Superior temporal gyrus (tissue), 1 donor: ENCODE measurements around the gene HTR3B.
"Not testable (repeated sequence)": the region's sequence is repeated elsewhere in the genome, so short reads cannot be mapped to it uniquely, and the experiment has no call there.

Experiments used
- DNase-seq: peaks from one replicate; pipeline ENCODE4 v3.0.0-alpha.2; 2016; ENCODE audit errors: extremely low spot score

Gene HTR3B, protein sequence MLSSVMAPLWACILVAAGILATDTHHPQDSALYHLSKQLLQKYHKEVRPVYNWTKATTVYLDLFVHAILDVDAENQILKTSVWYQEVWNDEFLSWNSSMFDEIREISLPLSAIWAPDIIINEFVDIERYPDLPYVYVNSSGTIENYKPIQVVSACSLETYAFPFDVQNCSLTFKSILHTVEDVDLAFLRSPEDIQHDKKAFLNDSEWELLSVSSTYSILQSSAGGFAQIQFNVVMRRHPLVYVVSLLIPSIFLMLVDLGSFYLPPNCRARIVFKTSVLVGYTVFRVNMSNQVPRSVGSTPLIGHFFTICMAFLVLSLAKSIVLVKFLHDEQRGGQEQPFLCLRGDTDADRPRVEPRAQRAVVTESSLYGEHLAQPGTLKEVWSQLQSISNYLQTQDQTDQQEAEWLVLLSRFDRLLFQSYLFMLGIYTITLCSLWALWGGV

DNA sequence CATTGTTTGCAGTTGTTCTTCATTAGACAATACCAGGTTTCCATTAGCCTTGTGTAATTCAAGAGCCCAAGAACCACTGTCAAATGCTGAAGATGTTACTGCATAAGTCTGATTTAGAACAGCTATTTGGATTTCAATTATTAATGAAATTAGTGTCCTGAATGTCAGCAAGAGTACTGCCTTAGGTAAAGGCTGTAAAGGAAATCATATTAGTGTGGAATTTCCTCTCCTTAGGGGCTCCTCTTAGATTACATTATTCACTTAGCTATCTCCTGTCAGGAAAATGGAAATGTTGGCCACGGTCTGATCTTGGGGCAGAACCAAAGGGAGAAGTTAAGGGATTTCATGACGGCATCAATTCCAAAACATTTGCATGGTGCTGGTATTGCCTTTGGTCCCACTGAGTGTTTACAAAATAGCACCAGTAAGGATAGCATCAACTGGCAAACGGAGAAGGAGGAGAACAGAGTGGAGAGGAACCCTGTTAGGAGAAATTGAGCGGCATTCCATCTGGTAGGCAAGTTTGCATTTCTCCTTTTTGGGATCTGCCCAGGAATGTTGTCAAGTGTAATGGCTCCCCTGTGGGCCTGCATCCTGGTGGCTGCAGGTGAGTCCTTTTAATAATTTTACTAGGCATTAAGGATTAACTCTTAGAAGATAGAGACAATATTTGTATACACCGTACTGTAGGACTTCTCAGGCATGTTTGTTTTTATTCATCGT is at the start of gene HTR3B:
Gene HTR3B, plus strand, starts transcription at position 418 of the 723 bp plus-strand sequence. Its CDS starts 138 bp downstream, at position 556.
- no peak for DNase-seq

DNA sequence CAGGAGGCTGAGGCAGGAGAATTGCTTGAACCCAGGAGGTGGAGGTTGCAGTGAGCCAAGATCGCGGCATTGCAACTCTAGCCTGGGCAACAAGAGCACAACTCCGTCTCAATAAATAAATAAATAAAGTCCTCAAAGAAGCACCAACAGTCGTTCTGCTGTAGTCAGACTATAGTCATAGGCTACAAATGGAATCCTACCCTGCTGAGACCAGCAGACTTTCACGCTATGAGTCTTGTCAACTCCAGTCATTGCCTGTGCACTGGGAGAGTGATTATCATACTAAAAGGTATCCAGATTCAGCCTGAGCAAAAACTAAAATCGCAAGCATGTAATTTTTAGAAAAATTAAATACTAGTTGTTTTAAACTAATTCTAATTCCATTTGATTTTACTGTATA is 48.8 kb upstream of the HTR3B start:
- no peak for DNase-seq

DNA sequence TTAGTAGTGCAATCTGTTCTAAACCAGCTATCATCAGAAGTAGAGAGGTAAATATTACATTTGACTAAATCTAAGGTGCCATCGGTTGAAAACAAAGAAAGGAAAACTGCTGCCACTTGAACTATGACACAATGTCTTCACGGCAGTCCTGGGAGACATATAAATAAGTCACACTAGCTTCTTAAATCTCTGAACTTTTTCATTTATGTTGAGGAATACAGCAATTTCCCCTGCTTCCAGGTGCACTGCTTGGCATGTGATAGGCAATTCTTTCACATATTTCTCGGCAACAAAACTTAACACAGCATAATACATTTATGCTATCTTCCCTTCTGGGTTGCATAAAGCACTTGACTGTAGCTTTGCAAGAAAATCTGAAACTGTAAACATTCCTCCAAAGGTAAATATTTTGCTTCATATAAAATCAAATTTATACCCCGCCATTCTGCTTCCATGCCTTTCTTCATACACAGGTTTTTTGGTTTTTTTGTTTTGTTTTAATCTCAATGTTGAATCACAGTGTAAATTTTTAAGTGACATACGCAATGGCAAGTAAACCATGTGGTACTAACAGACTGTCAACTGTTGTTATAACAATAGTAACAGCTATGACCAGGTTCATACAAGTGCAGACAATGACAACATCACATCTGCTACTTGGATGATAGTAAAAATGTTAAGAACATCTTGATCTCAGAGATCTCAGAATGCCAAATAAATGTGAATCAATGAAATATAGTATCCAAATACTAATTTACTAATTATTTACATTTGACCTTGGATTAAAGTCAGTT is 47.4 kb upstream of the HTR3B start:
- no peak for DNase-seq

DNA sequence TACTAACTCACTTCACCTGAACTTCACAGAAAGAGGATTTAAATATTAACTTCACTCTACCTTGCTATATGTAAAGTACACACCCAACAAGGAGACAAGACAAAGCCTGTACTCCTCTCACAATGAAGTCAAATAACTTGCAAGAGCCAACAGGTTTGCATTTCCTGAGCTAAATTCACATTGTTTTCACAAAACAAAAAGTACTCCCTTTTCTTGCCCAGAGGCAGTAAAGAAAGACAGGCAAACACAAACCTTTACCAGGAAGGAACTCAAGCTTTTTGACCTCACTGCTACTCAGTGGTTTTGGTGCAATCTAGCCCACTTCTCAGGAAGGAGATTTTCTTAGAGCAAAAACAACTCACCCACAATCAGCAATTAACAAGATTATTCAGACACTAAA is 44.9 kb upstream of the HTR3B start:
- DNase-seq: no peak

DNA sequence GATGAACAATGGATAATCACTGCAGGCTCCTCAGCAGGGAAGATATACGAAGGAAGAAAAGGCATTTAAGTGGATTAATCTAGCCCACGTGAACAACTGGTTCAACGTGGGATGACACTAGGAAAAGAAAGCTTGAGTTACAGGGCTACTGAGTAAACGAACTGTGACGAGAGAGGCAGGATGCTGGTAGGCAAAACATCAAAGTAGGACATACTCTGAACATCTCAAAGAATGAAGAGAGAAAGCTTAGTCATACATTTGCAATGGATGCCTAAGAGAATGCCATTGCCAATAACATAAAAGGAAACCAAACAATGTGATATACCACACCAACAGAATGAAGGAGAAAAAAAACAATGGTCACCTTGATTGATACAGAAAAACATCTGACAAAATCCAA is 42.2 kb upstream of the HTR3B start:
- no peak for DNase-seq

DNA sequence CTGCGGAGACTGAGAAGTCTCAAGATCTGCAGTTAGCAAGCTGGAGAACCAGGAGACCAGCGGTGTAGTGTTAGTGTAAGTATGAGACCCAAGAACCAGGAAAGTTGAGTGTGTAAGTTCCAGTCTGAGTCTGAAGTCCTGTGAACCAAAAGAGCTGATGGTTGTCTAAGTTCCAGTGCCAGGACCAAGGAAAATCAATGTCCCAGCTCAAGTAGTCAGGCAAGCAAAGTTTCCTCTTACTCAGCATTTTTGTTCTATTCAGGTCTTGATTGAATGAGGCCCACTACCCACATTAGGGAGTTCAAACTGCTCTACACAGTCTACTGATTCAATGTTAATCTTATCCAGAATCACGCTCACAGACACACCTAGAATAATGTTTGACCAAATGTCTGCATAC is 40.2 kb upstream of the HTR3B start:
- no peak for DNase-seq

DNA sequence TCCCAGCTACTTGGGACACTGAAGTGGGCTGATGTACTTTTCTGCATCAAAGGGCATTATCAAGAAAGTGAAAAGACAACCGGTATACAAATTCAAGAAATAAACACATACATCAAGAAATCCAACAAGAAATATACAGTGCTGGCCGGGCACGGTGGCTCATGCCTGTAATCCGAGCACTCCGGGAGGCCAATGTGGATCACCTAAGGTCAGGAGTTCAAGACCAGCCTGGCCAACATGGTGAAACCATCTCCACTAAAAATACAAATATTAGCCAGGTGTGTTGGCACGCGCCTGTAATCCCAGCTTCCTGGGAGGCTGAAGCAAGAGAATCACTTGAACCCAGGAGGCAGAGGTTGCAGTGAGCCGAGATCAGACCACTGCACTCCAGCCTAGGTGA is 38.7 kb upstream of the HTR3B start:
- DNase-seq: no peak

DNA sequence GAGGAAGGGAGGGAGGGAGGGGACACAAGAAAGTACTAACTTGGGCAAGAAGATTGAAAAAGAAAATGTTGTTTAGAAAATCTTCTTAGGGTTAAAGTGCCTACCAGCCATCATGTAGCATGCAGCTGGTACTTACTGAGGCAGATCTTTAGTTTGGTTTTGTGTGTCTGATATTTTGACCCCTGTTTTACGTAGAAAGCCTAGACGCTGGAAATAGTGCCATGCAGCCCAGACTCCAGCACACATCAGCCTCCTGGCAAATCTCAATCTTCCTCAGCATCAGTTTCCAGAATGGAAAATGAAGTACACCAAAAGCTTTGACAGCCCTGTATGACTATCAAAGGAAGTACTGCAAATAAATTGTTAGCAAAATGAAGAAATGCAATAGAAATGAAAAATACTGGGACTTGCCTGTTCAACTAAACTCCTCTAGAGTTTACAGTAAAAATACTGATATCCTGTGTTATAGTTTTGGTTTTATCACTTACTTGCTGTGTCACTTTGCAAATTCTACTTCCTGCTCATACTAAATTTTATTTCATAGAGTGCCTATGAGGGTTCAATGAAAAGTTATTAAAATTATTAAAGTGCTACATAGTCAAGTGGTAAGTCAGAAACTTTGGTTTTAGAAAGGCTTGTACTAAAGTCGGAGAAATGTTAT is 36.6 kb upstream of the HTR3B start:
- DNase-seq: no peak

DNA sequence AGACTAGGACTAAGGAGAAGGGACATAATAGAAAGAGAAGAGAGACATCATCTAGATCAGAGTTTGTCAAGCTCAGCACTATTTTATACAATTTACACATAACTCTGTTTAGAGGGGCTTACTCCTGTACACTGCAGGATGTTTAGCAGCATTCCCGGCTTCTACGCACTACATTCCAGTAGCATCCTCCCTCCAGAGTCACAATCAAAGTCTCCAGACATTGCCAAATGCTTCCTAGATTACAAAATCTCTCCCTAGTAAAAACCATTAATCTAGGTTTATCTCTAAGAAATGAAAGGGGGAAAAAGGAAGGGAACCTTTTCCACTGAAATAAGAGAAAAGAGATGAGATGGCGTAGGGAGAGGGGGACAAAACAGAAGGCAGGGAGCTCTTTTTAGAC is 33.3 kb upstream of the HTR3B start:
- no peak for DNase-seq

DNA sequence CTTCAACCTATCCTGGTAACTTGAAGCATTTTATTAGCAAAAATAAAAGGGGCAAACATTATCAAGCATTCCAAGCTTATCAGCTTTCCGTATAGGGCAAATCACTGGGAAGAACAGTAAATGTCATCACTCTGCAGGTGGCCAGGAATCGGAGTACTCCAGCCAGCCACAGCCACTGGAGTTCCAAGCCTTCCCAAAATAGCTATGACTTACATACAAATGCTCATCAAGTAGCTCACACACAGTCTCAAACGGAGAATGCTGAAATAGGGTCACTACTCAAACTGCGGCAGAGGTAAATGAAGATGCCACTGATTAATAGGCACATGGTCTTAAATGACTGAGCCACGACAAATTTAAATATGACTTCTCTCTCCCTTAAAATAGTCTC is 31.4 kb upstream of the HTR3B start:
- no peak for DNase-seq

DNA sequence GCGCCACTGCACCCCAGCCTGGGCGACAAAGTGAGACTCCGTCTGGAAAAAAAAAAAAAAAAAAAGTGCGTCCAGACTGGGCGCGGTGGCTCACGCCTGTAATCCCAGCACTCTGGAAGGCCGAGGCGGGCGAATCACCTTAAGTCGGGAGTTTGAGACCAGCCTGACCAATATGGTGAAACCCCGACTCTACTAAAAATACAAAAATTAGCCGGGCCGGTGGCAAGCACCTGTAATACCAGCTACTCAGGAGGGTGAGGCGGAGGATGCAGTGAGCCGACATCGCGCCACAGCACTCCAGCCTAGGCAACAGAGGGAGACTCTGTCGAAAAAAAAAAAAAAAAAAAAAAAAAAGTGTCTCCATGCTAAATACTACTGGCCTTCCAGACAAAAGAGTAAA is 30.5 kb upstream of the HTR3B start:
- DNase-seq: no peak

DNA sequence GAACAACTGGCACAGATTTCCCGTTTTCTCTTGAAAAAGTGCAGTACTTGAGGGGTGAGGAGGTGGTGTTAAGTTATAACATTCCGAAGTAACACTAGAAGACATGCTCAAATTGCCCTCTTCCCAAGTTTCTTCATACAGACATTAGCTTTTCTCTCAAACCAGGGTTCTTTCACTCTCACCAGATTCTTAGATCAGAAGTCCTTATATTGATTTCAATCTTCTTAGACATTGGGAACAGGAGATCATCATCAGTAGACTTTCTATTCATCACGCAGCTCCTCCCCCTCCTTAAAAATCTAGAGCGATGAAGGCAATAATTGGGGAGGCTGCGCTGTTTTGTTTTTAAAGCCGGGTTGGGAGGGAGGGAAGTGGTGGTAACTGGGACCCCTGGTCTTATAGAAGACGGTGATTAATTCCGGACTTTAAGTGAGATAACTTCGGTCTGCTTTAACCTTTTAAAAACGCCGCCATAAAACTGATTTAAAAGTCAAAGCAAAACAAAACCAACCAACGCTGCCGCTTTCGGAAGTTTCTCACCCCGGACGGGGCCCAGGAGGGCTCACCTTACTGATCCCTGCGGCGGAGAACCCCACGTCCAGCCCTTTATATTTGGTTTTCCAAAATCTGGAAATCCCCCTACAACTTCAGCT is 29.9 kb upstream of the HTR3B start:
- peak; percentile 57 for DNase-seq

DNA sequence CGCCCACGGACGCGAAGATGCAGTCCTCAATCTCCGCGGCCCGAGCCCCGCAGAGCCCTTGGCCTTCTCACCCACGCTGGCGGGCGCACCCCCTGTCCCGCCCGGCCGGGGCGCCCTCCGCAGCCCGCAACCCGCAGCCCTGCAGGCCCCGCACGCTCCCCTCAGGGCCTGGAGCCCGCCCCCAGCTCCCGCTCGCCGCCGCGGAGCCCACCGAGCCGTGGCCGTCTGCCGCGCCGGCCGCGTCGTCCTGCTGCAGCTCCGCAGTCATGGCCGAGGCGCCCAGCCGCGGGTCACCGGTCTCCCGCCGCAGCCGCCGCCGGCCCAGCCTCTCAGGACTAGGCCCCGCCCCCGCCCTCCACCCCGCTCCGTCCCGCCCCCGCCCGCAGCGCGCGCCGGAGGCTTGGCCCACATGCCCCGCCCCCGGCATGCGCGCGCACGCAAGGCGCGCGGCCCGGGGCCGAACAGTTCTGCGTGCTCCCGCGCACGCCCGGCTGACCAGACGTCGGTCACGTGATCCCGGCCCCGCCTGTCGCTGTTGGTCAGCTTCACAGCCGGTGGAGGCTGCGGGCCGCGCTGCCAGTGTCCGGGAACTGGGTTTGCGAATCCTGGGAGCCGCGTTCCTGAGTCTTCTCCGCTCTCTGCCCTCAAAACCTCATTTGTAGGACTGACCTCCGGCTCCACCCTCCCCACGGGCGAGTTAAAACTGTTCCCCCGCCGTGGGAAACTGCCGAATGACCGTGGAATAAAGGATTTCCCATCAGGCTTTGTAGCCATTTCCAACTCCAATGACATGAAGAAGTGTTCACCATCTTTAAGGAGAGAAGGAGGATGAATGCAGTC is 29.1 kb upstream of the HTR3B start, which contains the start of gene USP28:
Gene USP28, minus strand, starts transcription at position 339 of the 840 bp plus-strand sequence. Its CDS starts 71 bp downstream, at position 268.
- DNase-seq: peak; percentile 96

DNA sequence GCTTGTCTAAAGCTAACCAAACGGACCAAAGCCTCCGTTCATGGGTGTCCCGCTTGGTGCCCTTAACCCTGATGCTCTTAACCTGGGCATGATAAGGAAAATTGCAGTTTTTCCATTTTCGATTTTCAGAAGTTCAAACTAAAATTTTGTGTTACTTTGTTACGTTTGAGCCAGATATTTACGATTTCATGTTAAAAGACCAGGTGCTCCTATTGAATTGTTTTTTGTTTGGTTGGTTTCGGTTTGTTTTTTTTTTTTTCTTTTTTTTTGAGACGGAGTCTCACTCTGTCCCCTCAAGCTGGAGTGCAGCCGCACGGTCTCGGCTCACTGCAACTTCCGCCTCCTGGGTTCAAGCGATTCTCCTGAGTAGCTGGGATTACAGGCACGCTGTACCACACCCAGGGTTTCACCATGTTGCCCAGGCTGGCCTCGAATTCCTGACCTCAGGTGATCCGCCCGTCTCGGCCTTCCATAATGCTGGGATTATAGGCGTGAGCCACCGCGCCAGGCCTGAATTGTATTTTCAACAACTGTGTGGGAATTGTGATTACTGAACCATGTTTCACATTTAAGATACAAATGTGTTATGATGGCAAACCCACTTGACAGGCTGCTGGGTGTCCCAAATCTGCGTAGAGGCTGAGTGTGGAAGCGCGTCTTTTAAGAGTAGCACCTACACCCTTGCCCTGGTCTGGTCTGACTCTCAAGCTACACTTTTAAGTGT is 28.4 kb upstream of the HTR3B start:
- DNase-seq: no peak

DNA sequence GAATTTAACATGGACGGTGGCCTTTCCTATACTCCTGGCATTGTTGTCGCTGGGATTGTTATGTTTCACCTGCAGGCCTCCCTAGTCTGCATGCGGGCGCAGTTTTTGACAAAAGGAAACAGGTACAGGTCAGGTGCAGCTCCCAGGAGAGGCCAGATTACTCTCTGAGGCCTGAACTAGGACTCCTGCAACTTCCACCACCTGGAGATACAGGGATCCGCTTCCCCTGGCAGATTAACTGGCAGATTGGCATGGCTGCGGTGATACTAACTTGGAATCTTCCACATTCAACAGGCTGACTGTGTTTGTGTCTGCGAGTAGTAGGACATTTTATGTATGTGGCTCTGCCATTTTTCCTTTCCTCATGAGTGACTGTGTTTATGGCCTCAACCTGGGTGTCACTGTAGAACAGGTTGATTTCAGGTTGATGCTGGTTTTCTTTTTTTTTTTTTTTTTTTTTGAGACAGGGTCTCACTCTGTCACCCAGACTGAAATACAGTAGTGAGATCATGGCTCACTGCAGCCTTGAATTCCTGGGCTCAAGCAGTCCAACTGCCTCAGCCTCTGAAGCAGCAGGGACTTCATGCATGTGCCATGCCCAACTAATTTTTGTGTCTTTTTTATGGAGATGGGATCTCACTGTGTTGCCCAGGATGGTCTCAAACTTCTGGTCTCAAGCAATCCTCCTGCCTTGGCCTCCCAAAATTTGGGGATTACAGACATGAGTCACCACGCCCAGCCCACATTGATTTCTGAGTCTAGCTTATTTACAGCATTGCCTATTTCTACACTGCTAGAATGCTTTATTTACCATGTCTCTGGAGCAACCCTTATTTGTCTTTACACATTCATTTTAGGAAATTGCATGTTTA is 27.6 kb upstream of the HTR3B start:
- no peak for DNase-seq

DNA sequence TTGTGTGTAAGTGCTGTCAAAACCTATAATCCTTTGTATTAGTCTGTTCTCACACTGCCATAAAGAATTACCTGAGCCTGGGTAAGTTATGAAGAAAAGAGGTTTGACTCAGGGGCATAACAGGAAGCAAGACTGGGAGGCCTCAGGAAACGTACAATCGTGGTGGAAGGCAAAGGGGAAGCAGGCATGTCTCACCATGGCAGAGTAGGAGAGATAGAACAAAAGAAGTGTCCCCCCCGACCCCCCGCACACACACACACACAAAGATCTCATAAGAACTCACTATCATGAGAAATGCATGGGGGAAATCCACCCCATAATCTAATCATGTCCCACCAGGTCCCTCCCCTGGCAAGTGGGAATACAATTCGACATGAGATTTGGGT is 26.9 kb upstream of the HTR3B start:
- no peak for DNase-seq

DNA sequence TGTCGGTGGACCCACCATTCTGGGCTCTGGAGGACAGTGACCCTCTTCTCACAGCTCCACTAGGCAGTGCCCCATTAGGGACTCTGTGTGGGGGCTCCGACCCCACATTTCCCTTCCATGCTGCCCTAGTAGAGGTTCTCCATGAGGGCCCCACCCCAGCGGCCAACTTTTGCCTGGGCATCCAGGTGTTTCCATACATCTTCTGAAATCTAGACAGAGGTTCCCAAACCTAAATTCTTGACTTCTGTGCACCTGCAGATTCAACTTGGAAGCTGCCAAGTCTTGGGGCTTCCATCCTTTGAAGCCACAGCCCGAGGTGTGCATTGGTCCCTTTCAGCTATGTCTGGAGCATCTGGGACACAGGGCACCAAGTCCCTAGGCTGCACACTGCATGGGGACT is 25.1 kb upstream of the HTR3B start:
- not testable (repeated sequence) for DNase-seq

DNA sequence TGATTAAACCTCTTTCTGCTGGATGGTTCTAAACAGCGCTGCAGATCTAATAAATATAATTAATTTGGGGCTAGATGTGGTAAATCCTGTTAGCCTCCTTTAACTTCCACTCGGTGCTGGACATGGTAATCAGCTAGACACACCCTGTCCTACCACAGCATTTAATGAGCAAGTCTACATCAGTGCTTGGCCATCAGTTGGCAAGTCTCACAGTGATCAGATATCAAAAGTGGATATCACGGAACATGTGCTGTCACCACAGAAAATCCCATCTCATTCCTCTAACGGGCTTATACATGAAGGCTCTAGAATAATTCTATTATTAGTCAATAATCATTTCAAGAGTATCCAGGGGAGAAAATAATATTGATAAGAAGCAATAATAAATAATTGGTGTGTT is 23.6 kb upstream of the HTR3B start:
- DNase-seq: no peak

DNA sequence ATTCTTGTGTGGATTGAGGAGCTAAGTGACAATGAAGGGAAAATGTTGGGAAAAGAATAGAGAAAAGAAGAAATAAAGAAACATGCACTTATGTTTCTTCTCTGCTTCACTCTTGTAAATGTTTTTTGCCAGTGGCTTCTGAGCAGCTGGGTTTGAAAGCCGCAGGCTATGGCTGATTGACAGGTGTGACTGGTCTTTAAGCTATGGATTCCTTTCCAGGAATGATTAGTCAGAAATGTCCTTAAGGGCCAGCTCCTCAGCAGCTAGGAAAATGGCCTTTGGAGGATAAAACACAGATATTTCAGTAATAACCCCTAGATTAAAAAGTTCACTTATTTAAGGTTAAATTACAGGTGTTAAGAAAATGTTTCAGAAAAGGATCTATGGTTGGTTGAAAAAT is 22.7 kb upstream of the HTR3B start:
- DNase-seq: no peak
